Body of pancreas (tissue), 4 donors: ENCODE data around the gene SLC35G1.

ENCODE experiments used
- POLR2A ChIP-seq, 3 donors: fragments of 450-650 bp; IDR thresholded peaks; one replicate each; pipeline ENCODE4 v1.6.1; 2016; ENCODE audit warnings: antibody characterized with exemption in 3 of 3, mild to moderate bottlenecking in 2 of 3
- TF ChIP-seq, protein P1 (sequence below), 7 experiments: fragments of 450-650 bp in 4 of 7; fragments of 200-600 bp in 3 of 7; sonication (generic) in 3 of 7; IDR thresholded peaks; one replicate each; pipeline ENCODE4 v1.5.1; 2016 to 2019; ENCODE audit warnings: antibody characterized with exemption in 7 of 7

DNA sequence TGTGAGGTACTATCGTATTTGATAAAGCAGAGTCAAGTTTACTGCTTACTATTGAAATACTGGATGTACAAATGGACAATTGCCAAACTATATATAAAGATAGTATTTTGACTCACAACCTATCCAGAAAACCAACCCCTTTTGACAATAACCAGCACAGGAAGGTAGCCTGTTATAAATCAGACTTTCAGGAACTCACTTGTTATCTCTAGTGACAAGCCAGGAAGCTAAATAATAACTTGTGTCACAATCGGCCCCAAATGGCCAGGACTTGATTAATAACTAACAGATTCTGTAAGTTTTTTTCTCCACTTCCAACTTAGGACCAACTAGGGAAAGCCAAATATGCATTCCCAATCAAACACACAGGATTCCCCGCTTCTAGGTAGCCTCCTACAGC is 38.8 kb upstream of the SLC35G1 start:
- TF ChIP-seq, protein P1, sequence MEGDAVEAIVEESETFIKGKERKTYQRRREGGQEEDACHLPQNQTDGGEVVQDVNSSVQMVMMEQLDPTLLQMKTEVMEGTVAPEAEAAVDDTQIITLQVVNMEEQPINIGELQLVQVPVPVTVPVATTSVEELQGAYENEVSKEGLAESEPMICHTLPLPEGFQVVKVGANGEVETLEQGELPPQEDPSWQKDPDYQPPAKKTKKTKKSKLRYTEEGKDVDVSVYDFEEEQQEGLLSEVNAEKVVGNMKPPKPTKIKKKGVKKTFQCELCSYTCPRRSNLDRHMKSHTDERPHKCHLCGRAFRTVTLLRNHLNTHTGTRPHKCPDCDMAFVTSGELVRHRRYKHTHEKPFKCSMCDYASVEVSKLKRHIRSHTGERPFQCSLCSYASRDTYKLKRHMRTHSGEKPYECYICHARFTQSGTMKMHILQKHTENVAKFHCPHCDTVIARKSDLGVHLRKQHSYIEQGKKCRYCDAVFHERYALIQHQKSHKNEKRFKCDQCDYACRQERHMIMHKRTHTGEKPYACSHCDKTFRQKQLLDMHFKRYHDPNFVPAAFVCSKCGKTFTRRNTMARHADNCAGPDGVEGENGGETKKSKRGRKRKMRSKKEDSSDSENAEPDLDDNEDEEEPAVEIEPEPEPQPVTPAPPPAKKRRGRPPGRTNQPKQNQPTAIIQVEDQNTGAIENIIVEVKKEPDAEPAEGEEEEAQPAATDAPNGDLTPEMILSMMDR (IDR thresholded peaks at IDR 0.05), result no peak
- no peak for TF ChIP-seq POLR2A (IDR thresholded peaks at IDR 0.05)
